GM12878 (cell line): ENCODE measurements around the gene SPAG16. TPM values are rescaled to one million over a fixed set of nuclear protein-coding genes. Genes with fewer than 3 reads are reported as not detected.

Experiments used
- ATAC-seq: fragments of 200-7000 bp; cut with Tn5 transposase; 3 replicates; pipeline ENCODE4 v1.9.1; 2020; ENCODE audit warnings: mild to moderate bottlenecking, moderate library complexity
- BruUV-seq: library from RNA; stranded (reverse); fragments of 400-500 nt; replicated peaks from 2 replicates; lab custom pipeline; 2021; lab: Mats Ljungman, UMichigan
- CTCF ChIA-PET: fragments of 300-600 bp; sonication (Branson Sonifier 250); formaldehyde crosslinking; extraction: SDS; loops from one replicate; lab custom pipeline; 2021; ENCODE audit warnings: inconsistent platforms; lab: Yijun Ruan, JAX
- POLR2A ChIA-PET: fragments of 350-600 bp; formaldehyde crosslinking; extraction: SDS; loops from one replicate; lab custom pipeline; 2021; ENCODE audit warnings: inconsistent platforms; lab: Charles Lee
- RAD21 ChIA-PET: fragments of 300-600 bp; sonication (Branson Sonifier 250); formaldehyde crosslinking; loops from one replicate; lab custom pipeline; 2023; ENCODE audit warnings: antibody characterized with exemption; ENCODE audit not compliant: unreplicated experiment; lab: Charles Lee
- SMC1A ChIA-PET: fragments of 300-600 bp; sonication (Branson Sonifier 250); formaldehyde crosslinking; loops from one replicate; lab custom pipeline; 2023; ENCODE audit not compliant: unreplicated experiment, uncharacterized antibody; lab: Charles Lee
- DNase-seq: peaks from one replicate; pipeline ENCODE4 v3.0.0-alpha.2; 2011; ENCODE audit warnings: low read depth, low spot score
- FAIRE-seq: peaks from 3 replicates; lab custom pipeline; 2011; peaks lifted over from hg19 to GRCh38; lab: Jason Lieb, UNC
- H2AFZ ChIP-seq: 2 replicates; pipeline ENCODE4 v1.6.0; 2011; ENCODE audit warnings: low read depth, low read length, control low read depth; ENCODE audit not compliant: control insufficient read depth
- H3K27ac ChIP-seq: 2 replicates; pipeline ENCODE4 v1.5.1; 2011; ENCODE audit warnings: control low read depth; ENCODE audit not compliant: control insufficient read depth, insufficient read depth
- H3K27me3 ChIP-seq, 2 experiments: replicated peaks in 1 of 2; 2 replicates each; pipeline versions ENCODE4 v1.6.0 to v1.6.1; 2011; ENCODE audit warnings: low read length in 1 of 2; ENCODE audit not compliant: control insufficient read depth in 2 of 2, insufficient read depth in 2 of 2
- H3K36me3 ChIP-seq, 2 experiments: 2 replicates each; pipeline ENCODE4 v1.5.1; 2011; ENCODE audit warnings: low read length in 1 of 2; ENCODE audit not compliant: control insufficient read depth in 2 of 2, insufficient read depth in 2 of 2
- H3K4me1 ChIP-seq: 2 replicates; pipeline ENCODE4 v1.6.1; 2011; ENCODE audit warnings: mild to moderate bottlenecking, low read length, moderate library complexity, mixed read lengths; ENCODE audit not compliant: control insufficient read depth, insufficient read depth
- H3K4me2 ChIP-seq: 2 replicates; pipeline ENCODE4 v1.6.0; 2011; ENCODE audit warnings: control low read depth; ENCODE audit not compliant: control insufficient read depth, insufficient read depth
- H3K4me3 ChIP-seq: fragments of 200-600 bp; sonication (generic); 2 replicates; pipeline ENCODE4 v1.5.1; 2016
- H3K79me2 ChIP-seq: 2 replicates; pipeline ENCODE4 v1.6.0; 2011; ENCODE audit warnings: low read length; ENCODE audit not compliant: control insufficient read depth, insufficient read depth
- H3K9ac ChIP-seq: 2 replicates; pipeline ENCODE4 v1.8.0; 2011; ENCODE audit warnings: low read length, control low read depth, mixed read lengths; ENCODE audit not compliant: control insufficient read depth, insufficient read depth
- H3K9me3 ChIP-seq: replicated peaks from 3 replicates; pipeline ENCODE4 v1.5.1; 2011; ENCODE audit warnings: mild to moderate bottlenecking, low read length; ENCODE audit not compliant: control insufficient read depth, insufficient read depth
- H4K20me1 ChIP-seq: 2 replicates; pipeline ENCODE4 v1.6.0; 2011; ENCODE audit not compliant: control insufficient read depth, insufficient read depth
- CBFB ChIP-seq: IDR thresholded peaks from 2 replicates; pipeline ENCODE4 v1.6.1; 2016; ENCODE audit warnings: antibody characterized with exemption, low read depth
- CBX5 ChIP-seq: sonication (generic); IDR thresholded peaks from 2 replicates; pipeline ENCODE4 v1.6.1; 2016; ENCODE audit warnings: low read depth, moderate library complexity, mild to moderate bottlenecking, inconsistent platforms
- CEBPB ChIP-seq, 2 experiments: fragments of 150-350 bp in 1 of 2; IDR thresholded peaks; 2 replicates each; pipeline ENCODE4 v1.6.1; 2012 to 2014; ENCODE audit warnings: low read depth in 2 of 2, low read length in 2 of 2, borderline replicate concordance in 1 of 2, inconsistent platforms in 1 of 2
- CREM ChIP-seq: IDR thresholded peaks from 2 replicates; pipeline ENCODE4 v1.6.1; 2014; ENCODE audit warnings: antibody characterized with exemption, low read depth
- ESRRA ChIP-seq: IDR thresholded peaks from 2 replicates; pipeline ENCODE4 v1.6.1; 2012; ENCODE audit warnings: mild to moderate bottlenecking, low read length, improper control_type of control experiment
- NR2F1 ChIP-seq: fragments of 450-650 bp; conservative IDR thresholded peaks from 2 replicates; pipeline ENCODE4 v1.6.1; 2017; ENCODE audit warnings: mild to moderate bottlenecking
- PML ChIP-seq: IDR thresholded peaks from 2 replicates; pipeline ENCODE4 v1.6.1; 2012; ENCODE audit warnings: low read length, inconsistent platforms
- SREBF1 ChIP-seq: IDR thresholded peaks from 2 replicates; pipeline ENCODE4 v1.6.1; 2012; ENCODE audit warnings: mild to moderate bottlenecking, low read length
- TCF7 ChIP-seq: IDR thresholded peaks from 2 replicates; pipeline ENCODE4 v1.6.1; 2014; ENCODE audit warnings: antibody characterized with exemption, borderline replicate concordance
- ZNF274 ChIP-seq: IDR thresholded peaks from one replicate; pipeline ENCODE4 v1.8.0; 2011; ENCODE audit not compliant: insufficient read length, insufficient read depth
- WGBS: methylation state at CpG from one replicate; pipeline ENCODE4 v1.1.6; 2016; ENCODE audit warnings: low lambda C conversion rate; ENCODE audit not compliant: insufficient replicate concordance, insufficient coverage; ENCODE audit errors: missing lambda C conversion rate; 5-methylcytosine and 5-hydroxymethylcytosine counted together
- in situ Hi-C: fragments of 300-500 bp; cut with MboI; formaldehyde crosslinking; loops from 9 replicates; pipeline ENCODE4 v1.14.3; 2018; ENCODE audit warnings: mixed read lengths
- intact Hi-C: fragments of 100-400 bp; cut with micrococcal nuclease; formaldehyde crosslinking; loops from one replicate; pipeline ENCODE4 v1.14.2; 2022; ENCODE audit not compliant: unreplicated experiment
- polyA plus RNA-seq, 11 experiments: library from polyadenylated mRNA; depleted of rRNA in 4 of 11; unstranded in 6 of 11; stranded (reverse) in 5 of 11; fragments of >200 nt; fragmentation: Nextera tagmentation in 4 of 11; fragmentation: Illumina TruSeq in 1 of 11; extraction: Ambion mirVana in 4 of 11; extraction: Trizol in 1 of 11; gene quantifications; 1 replicate in 1 of 11; 2 replicates in 10 of 11; pipeline versions ENCODE4 v1.2.1 to v1.2.3, GENCODE V29; 2011 to 2016; ENCODE audit warnings: inconsistent platforms in 2 of 11, missing spikeins in 2 of 11, low read depth in 1 of 11
- total RNA-seq, 4 experiments: library from RNA; depleted of rRNA in 3 of 4; stranded (reverse); fragments of >200 nt in 3 of 4; fragmentation: Illumina TruSeq in 1 of 4; extraction: Trizol in 1 of 4; gene quantifications; 2 replicates each; pipeline versions ENCODE4 v1.2.1 to v1.2.3, GENCODE V29; 2013 to 2021
- TF ChIP-seq, protein P1 (sequence below): fragments of 450-650 bp; IDR thresholded peaks from 2 replicates; pipeline ENCODE4 v1.6.1; 2014; ENCODE audit warnings: mild to moderate bottlenecking
- TF ChIP-seq, protein P2 (sequence below): IDR thresholded peaks from 2 replicates; pipeline ENCODE4 v1.6.1; 2011; ENCODE audit warnings: low read depth, mild to moderate bottlenecking, low read length, moderate library complexity, borderline replicate concordance; ENCODE audit errors: extremely low read depth
- TF ChIP-seq, protein P3 (sequence below): fragments of 450-650 bp; IDR thresholded peaks from 2 replicates; pipeline ENCODE4 v1.6.1; 2017; ENCODE audit warnings: mild to moderate bottlenecking, low read depth, inconsistent platforms; ENCODE audit not compliant: poor library complexity, severe bottlenecking
- TF ChIP-seq, protein P4 (sequence below): fragments of 450-650 bp; IDR thresholded peaks from 2 replicates; pipeline ENCODE4 v1.6.1; 2016; ENCODE audit warnings: mild to moderate bottlenecking
- TF ChIP-seq, protein P5 (sequence below), 3 experiments: IDR thresholded peaks in 2 of 3; conservative IDR thresholded peaks in 1 of 3; 2 replicates each; pipeline ENCODE4 v1.5.1; 2011; ENCODE audit warnings: low read depth in 3 of 3, low read length in 3 of 3, mild to moderate bottlenecking in 3 of 3, control low read depth in 2 of 3, moderate library complexity in 2 of 3, inconsistent platforms in 1 of 3, mixed read lengths in 1 of 3; ENCODE audit not compliant: control insufficient read depth in 2 of 3, insufficient read depth in 1 of 3; ENCODE audit errors: extremely low read depth in 1 of 3

SPAG16 gene
- total and polyA plus RNA-seq, 10 of the 15 experiments (the other 5 are each of a cell fraction or from before 2014, with no cell fraction given) = 6.0 to 25.0 (median 15.2) TPM

DNA sequence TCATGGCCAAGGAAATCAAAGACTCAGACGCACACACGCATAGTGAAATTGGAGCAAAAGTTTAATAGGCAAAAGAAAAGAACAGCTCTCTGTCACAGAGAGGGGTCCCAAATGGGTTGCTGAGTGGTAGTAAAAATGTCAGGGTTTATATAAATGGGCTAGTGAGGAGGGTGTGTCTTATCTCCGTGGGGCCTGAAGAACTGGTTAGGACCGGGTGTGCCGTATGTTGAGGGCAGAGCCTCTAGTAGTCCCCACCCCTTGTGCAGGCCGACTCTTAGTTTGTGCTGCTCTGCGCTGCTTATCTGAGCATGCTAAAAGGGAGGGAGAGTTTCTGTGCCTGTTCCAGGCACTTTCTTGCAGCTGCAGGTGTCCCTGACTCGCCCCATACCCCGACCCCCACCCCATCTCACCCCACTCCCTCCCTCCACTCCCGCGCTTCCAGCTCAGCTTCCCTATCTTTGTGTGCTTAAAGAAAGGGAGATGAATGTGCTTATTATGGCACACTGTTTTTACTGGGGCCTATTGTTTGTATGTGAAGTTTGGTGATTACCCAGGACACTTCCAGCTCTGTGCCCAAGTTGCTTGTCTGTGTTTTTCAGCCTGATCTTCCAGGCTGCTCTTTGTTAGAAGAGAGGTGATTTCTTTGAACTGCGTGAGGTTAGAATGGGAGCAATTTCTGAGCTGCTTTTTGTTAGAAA, 167.4 kb downstream of the SPAG16 start:
- no peaks in the 10 kb centered on the region for H4K20me1 ChIP-seq
- ChIA-PET SMC1A (no interaction called here), POLR2A (no interaction called here), CTCF (no interaction called here), RAD21 (no interaction called here)
- H3K4me1 ChIP-seq = no peaks in the 10 kb centered on the region
- FAIRE-seq = no peak
- H3K4me2 ChIP-seq = no peak overlapping the region
- no peaks in the 10 kb centered on the region for H3K79me2 ChIP-seq
- TF ChIP-seq SREBF1 = no peak
- no peak for TF ChIP-seq ZNF274
- TF ChIP-seq, protein P1, sequence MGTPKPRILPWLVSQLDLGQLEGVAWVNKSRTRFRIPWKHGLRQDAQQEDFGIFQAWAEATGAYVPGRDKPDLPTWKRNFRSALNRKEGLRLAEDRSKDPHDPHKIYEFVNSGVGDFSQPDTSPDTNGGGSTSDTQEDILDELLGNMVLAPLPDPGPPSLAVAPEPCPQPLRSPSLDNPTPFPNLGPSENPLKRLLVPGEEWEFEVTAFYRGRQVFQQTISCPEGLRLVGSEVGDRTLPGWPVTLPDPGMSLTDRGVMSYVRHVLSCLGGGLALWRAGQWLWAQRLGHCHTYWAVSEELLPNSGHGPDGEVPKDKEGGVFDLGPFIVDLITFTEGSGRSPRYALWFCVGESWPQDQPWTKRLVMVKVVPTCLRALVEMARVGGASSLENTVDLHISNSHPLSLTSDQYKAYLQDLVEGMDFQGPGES = no peak
- TF ChIP-seq ESRRA = no peak
- TF ChIP-seq CEBPB (IDR thresholded peaks at IDR 0.05; ENCODE audit: borderline replicate concordance in 1 of 2, low read depth in 2 of 2, low read length in 2 of 2) = no peak
- TF ChIP-seq NR2F1 = no peak
- TF ChIP-seq PML = no peak
- TF ChIP-seq, protein P2, sequence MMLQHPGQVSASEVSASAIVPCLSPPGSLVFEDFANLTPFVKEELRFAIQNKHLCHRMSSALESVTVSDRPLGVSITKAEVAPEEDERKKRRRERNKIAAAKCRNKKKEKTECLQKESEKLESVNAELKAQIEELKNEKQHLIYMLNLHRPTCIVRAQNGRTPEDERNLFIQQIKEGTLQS = no peak
- TF ChIP-seq, protein P3, sequence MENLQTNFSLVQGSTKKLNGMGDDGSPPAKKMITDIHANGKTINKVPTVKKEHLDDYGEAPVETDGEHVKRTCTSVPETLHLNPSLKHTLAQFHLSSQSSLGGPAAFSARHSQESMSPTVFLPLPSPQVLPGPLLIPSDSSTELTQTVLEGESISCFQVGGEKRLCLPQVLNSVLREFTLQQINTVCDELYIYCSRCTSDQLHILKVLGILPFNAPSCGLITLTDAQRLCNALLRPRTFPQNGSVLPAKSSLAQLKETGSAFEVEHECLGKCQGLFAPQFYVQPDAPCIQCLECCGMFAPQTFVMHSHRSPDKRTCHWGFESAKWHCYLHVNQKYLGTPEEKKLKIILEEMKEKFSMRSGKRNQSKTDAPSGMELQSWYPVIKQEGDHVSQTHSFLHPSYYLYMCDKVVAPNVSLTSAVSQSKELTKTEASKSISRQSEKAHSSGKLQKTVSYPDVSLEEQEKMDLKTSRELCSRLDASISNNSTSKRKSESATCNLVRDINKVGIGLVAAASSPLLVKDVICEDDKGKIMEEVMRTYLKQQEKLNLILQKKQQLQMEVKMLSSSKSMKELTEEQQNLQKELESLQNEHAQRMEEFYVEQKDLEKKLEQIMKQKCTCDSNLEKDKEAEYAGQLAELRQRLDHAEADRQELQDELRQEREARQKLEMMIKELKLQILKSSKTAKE = no peak
- TF ChIP-seq CBX5 = no peak
- no peak for TF ChIP-seq CREM
- no peak for TF ChIP-seq TCF7
- TF ChIP-seq CBFB = no peak
- TF ChIP-seq, protein P4, sequence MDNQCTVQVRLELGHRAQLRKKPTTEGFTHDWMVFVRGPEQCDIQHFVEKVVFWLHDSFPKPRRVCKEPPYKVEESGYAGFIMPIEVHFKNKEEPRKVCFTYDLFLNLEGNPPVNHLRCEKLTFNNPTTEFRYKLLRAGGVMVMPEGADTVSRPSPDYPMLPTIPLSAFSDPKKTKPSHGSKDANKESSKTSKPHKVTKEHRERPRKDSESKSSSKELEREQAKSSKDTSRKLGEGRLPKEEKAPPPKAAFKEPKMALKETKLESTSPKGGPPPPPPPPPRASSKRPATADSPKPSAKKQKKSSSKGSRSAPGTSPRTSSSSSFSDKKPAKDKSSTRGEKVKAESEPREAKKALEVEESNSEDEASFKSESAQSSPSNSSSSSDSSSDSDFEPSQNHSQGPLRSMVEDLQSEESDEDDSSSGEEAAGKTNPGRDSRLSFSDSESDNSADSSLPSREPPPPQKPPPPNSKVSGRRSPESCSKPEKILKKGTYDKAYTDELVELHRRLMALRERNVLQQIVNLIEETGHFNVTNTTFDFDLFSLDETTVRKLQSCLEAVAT = no peak
- TF ChIP-seq, protein P5, sequence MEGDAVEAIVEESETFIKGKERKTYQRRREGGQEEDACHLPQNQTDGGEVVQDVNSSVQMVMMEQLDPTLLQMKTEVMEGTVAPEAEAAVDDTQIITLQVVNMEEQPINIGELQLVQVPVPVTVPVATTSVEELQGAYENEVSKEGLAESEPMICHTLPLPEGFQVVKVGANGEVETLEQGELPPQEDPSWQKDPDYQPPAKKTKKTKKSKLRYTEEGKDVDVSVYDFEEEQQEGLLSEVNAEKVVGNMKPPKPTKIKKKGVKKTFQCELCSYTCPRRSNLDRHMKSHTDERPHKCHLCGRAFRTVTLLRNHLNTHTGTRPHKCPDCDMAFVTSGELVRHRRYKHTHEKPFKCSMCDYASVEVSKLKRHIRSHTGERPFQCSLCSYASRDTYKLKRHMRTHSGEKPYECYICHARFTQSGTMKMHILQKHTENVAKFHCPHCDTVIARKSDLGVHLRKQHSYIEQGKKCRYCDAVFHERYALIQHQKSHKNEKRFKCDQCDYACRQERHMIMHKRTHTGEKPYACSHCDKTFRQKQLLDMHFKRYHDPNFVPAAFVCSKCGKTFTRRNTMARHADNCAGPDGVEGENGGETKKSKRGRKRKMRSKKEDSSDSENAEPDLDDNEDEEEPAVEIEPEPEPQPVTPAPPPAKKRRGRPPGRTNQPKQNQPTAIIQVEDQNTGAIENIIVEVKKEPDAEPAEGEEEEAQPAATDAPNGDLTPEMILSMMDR (IDR thresholded peaks at IDR 0.05 in 2 of 3, conservative IDR thresholded peaks at IDR 0.05 in 1 of 3; ENCODE audit: control insufficient read depth in 2 of 3, extremely low read depth in 1 of 3, insufficient read depth in 1 of 3, low read depth in 3 of 3, low read length in 3 of 3) = no peak
- no peak for ATAC-seq
- no peaks in the 10 kb centered on the region for H3K9me3 ChIP-seq
- no peak overlapping the region for H3K4me3 ChIP-seq
- H2AFZ ChIP-seq = no peak overlapping the region
- no TSS peak for BruUV-seq
- H3K36me3 ChIP-seq = no peaks in the 10 kb centered on the region
- no peak for DNase-seq
- no peak overlapping the region for H3K27ac ChIP-seq
- no peak overlapping the region for H3K9ac ChIP-seq
- H3K27me3 ChIP-seq = no peaks in the 10 kb centered on the region
- 73% methylated on average over 9 of the region's 12 CpGs for whole genome bisulfite sequencing
- in situ Hi-C loops = no loop called here
- intact Hi-C loops = no loop called here
